B cell (primary cell): ENCODE data around the gene APCDD1L. TPM values are rescaled to one million over a fixed set of nuclear protein-coding genes. Genes with fewer than 3 reads are reported as not detected.

Experiments used
- ATAC-seq: fragments of 200-7000 bp; cut with Tn5 transposase; one replicate; pipeline ENCODE4 v1.10.0; 2021; ENCODE audit warnings: low read depth, mild to moderate bottlenecking, moderate number of reproducible peaks, moderate library complexity
- CTCF ChIA-PET: fragments of 350-600 bp; sonication (Branson Sonifier 250); formaldehyde crosslinking; loops from one replicate; lab custom pipeline; 2021; ENCODE audit warnings: antibody characterized with exemption, inconsistent platforms; lab: Charles Lee
- POLR2A ChIA-PET: fragments of 350-600 bp; sonication (Branson Sonifier 250); formaldehyde crosslinking; loops from one replicate; lab custom pipeline; 2021; ENCODE audit warnings: antibody characterized with exemption; lab: Charles Lee
- DNase-seq: peaks from one replicate; pipeline ENCODE4 v3.0.0; 2013
- H2AFZ ChIP-seq: 2 replicates; pipeline ENCODE4 v1.6.1; 2012; ENCODE audit warnings: mild to moderate bottlenecking, low read depth, low read length; ENCODE audit not compliant: insufficient read depth, poor library complexity, severe bottlenecking
- H3K27ac ChIP-seq, 2 donors: 1 replicate in 1 of 2; 2 replicates in 1 of 2; pipeline ENCODE4 v1.5.1; 2012 to 2013; ENCODE audit warnings: low read length in 2 of 2, mild to moderate bottlenecking in 2 of 2, moderate library complexity in 1 of 2
- H3K27me3 ChIP-seq, 4 experiments: fragments of 200-600 bp in 1 of 4; sonication (generic) in 1 of 4; replicated peaks in 1 of 4; 1 replicate in 2 of 4; 2 replicates in 2 of 4; pipeline versions ENCODE4 v1.6.1 to v1.7.0; 2013 to 2016; ENCODE audit warnings: low read length in 3 of 4, mild to moderate bottlenecking in 2 of 4, mixed read lengths in 1 of 4, moderate library complexity in 1 of 4; ENCODE audit not compliant: insufficient read depth in 4 of 4, control insufficient read depth in 3 of 4; ENCODE audit errors: control extremely low read depth in 1 of 4
- H3K36me3 ChIP-seq, 2 experiments: replicated peaks in 1 of 2; 1 replicate in 1 of 2; 2 replicates in 1 of 2; pipeline versions ENCODE4 v1.6.1 to v1.7.1; 2013; ENCODE audit warnings: low read length in 1 of 2; ENCODE audit not compliant: insufficient read depth in 2 of 2, control insufficient read depth in 1 of 2; ENCODE audit errors: control extremely low read depth in 1 of 2, extremely low read depth in 1 of 2
- H3K4me1 ChIP-seq, 2 donors: fragments of 200-600 bp in 1 of 2; sonication (generic) in 1 of 2; 1 replicate in 1 of 2; 2 replicates in 1 of 2; pipeline versions ENCODE4 v1.5.1 to v1.6.1; 2013 to 2017; ENCODE audit warnings: low read length in 2 of 2; ENCODE audit not compliant: control insufficient read depth in 2 of 2, insufficient read depth in 2 of 2
- H3K4me2 ChIP-seq: replicated peaks from 2 replicates; pipeline ENCODE3; 2012; ENCODE audit warnings: mild to moderate bottlenecking, low read depth, low read length; ENCODE audit not compliant: poor library complexity, severe bottlenecking
- H3K4me3 ChIP-seq, 5 experiments: fragments of 200-600 bp in 1 of 5; sonication (generic) in 1 of 5; 1 replicate in 3 of 5; 2 replicates in 2 of 5; pipeline versions ENCODE4 v1.5.1 to v1.7.0; 2011 to 2016; ENCODE audit warnings: low read length in 4 of 5, mild to moderate bottlenecking in 4 of 5, low read depth in 2 of 5, control low read depth in 1 of 5, moderate library complexity in 1 of 5; ENCODE audit not compliant: insufficient read depth in 1 of 5; ENCODE audit errors: control extremely low read depth in 1 of 5, extremely low read depth in 1 of 5
- H3K79me2 ChIP-seq: fragments of 200-600 bp; sonication (generic); one replicate; pipeline ENCODE4 v1.6.0; 2016; ENCODE audit warnings: low read length; ENCODE audit not compliant: control insufficient read depth, insufficient read depth
- H3K9ac ChIP-seq: fragments of 200-600 bp; sonication (generic); 2 replicates; pipeline ENCODE4 v1.6.1; 2017; ENCODE audit warnings: mild to moderate bottlenecking, low read length, moderate library complexity
- H3K9me3 ChIP-seq, 3 donors: one replicate each; pipeline versions ENCODE4 v1.6.1 to v1.7.1; 2013; ENCODE audit warnings: low read length in 2 of 3; ENCODE audit not compliant: control insufficient read depth in 2 of 3, insufficient read depth in 1 of 3; ENCODE audit errors: control extremely low read depth in 1 of 3
- H4K20me1 ChIP-seq: 2 replicates; pipeline ENCODE4 v1.6.0; 2012; ENCODE audit warnings: mild to moderate bottlenecking, low read length; ENCODE audit not compliant: insufficient read depth, control insufficient read depth, poor library complexity, severe bottlenecking
- H3K27ac Mint-ChIP-seq: one replicate; pipeline ENCODE4 v1.8.0; 2021; ENCODE audit warnings: mixed read lengths
- H3K27me3 Mint-ChIP-seq: one replicate; pipeline ENCODE4 v1.8.0; 2021; ENCODE audit warnings: mixed read lengths
- H3K4me1 Mint-ChIP-seq: one replicate; pipeline ENCODE4 v1.8.0; 2021; ENCODE audit warnings: mixed read lengths
- H3K4me3 Mint-ChIP-seq: one replicate; pipeline ENCODE4 v1.8.0; 2021; ENCODE audit warnings: mixed read lengths
- H3K9me3 Mint-ChIP-seq: one replicate; pipeline ENCODE4 v1.8.0; 2022; ENCODE audit warnings: mixed read lengths; ENCODE audit not compliant: insufficient read depth
- CTCF ChIP-seq: fragments of 200-600 bp; IDR thresholded peaks from one replicate; pipeline ENCODE4 v1.8.0; 2022; ENCODE audit warnings: antibody characterized with exemption, mild to moderate bottlenecking
- EZH2 ChIP-seq: IDR thresholded peaks from 2 replicates; pipeline ENCODE4 v1.6.1; 2012; ENCODE audit warnings: borderline replicate concordance, low read depth, mild to moderate bottlenecking, moderate library complexity, low read length; ENCODE audit not compliant: insufficient read depth, poor library complexity, severe bottlenecking
- WGBS: methylation state at CpG from one replicate; pipeline ENCODE4 v1.1.5; 2013; ENCODE audit warnings: missing lambda C conversion rate; ENCODE audit not compliant: insufficient coverage; 5-methylcytosine and 5-hydroxymethylcytosine counted together
- intact Hi-C: fragments of 100-400 bp; cut with micrococcal nuclease; formaldehyde crosslinking; loops from one replicate; pipeline ENCODE4 v1.10.0; 2022
- polyA plus RNA-seq: library from polyadenylated mRNA; depleted of rRNA; stranded (reverse); fragments of >200 nt; gene quantifications from 2 replicates; pipeline ENCODE4 v1.2.3, GENCODE V29; 2012
- total RNA-seq, 2 donors: library from RNA; stranded (reverse); fragments of 120-200 nt in 1 of 2; gene quantifications; 1 replicate in 1 of 2; 2 replicates in 1 of 2; pipeline versions ENCODE4 v1.2.3 to v1.2.4, GENCODE V29; 2013 to 2022

The APCDD1L gene
- total and polyA plus RNA-seq, 2 donors (not counting 1 experiment from before 2014, with no cell fraction given): not detected

- Mint-ChIP-seq H3K27ac (no peak overlapping the region), H3K27me3 (peaks cover 34% of the 10 kb centered on the region), H3K4me3 (no peak overlapping the region), H3K9me3 (no peaks in the 10 kb centered on the region), H3K4me1 (no peaks in the 10 kb centered on the region)
- Histone ChIP-seq H3K79me2 (no peaks in the 10 kb centered on the region), H3K4me1 (no peaks in the 10 kb centered on the region), H3K27me3 (peaks cover 0 to 18% (median 4%) of the 10 kb centered on the region in 4 experiments), H3K9me3 (peaks cover 0 to 2% (median 0%) of the 10 kb centered on the region in 3 donors), H2AFZ (no peak overlapping the region), H3K27ac (no peak overlapping the region), H3K4me3 (no peak overlapping the region), H3K9ac (no peak overlapping the region), H4K20me1 (no peaks in the 10 kb centered on the region), H3K4me2 (no peak overlapping the region), H3K36me3 (no peaks in the 10 kb centered on the region)
- intact Hi-C loops: no loop called here
- ChIA-PET POLR2A (no interaction called here), CTCF (interaction anchor here (0.7 kb wide), 1 partner anchor 283 kb away, joined by 7 read pairs; no protein-coding TSS in a partner anchor)
- no peak for ATAC-seq
- DNase-seq: no peak
- WGBS: 69% methylated on average over 7 of the region's 11 CpGs
- no peak for TF ChIP-seq EZH2
- TF ChIP-seq CTCF: no peak
These were observed 3.2 kb upstream of the APCDD1L start for GRCh38 chr20:58518387-58518786.

- Histone ChIP-seq H3K27ac (no peak overlapping the region), H3K9ac (no peak overlapping the region), H3K36me3 (no peaks in the 10 kb centered on the region), H3K9me3 (peaks cover 0 to 2% (median 0%) of the 10 kb centered on the region in 3 donors), H3K4me3 (no peak overlapping the region), H3K79me2 (no peaks in the 10 kb centered on the region), H3K4me1 (no peaks in the 10 kb centered on the region), H4K20me1 (no peaks in the 10 kb centered on the region), H3K27me3 (peaks cover 0 to 32% (median 6%) of the 10 kb centered on the region in 4 experiments), H3K4me2 (no peak overlapping the region), H2AFZ (no peak overlapping the region)
- no peak for DNase-seq
- 12% methylated on average over 74 of the region's 74 CpGs for WGBS
- no peaks in the 10 kb centered on the region for H3K4me1 Mint-ChIP-seq
- no peak for ATAC-seq
- no peak overlapping the region for H3K4me3 Mint-ChIP-seq
- TF ChIP-seq CTCF (no peak), EZH2 (no peak)
- ChIA-PET CTCF (no interaction called here), POLR2A (no interaction called here)
- H3K27ac Mint-ChIP-seq: no peak overlapping the region
- H3K27me3 Mint-ChIP-seq: peaks cover 47% of the 10 kb centered on the region
- intact Hi-C loops: no loop called here
- H3K9me3 Mint-ChIP-seq: no peaks in the 10 kb centered on the region
These were observed 622 bp downstream of the APCDD1L start for GRCh38 chr20:58514321-58515232.
